Fibroblast of upper back skin (primary cell): ENCODE measurements around the gene UTP3.
"Not testable (repeated sequence)": the region's sequence is repeated elsewhere in the genome, so short reads cannot be mapped to it uniquely, and the experiment has no call there.

Experiments used
- DNase-seq: peaks from one replicate; pipeline ENCODE4 v3.0.0-alpha.2; 2013

The UTP3 gene

GRCh38 chr4:70718811-70719604 is 30.7 kb downstream of the UTP3 start:
- DNase-seq: no peak

GRCh38 chr4:70721747-70722146 is 33.4 kb downstream of the UTP3 start, which contains the start of gene RUFY3:
Gene RUFY3, plus strand, starts transcription at chr4:70721964. Its CDS starts 610 bp downstream, at chr4:70722574.
- DNase-seq: peak; percentile 94

- DNase-seq: peak; percentile 68
Observed at GRCh38 chr4:70722199-70722791, 34.0 kb downstream of the UTP3 start.

DNA sequence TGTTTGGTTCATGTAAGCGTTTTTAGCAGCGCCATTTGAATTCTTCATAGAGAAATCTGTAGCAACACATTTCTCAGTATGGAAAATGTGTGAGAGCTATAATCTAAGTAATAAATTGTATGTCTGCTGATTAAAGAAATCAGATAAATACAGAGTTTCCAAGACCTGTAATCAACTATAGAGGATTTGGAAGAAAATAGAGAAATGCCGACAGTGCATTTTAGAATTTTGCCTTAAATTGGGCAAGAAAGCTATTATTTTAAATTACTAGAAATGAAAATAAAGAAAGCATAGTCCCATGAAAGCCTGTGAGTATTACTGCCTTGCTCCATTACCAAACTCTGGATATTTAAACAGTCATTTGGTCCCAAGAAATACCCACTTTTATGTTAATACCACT is 36.1 kb downstream of the UTP3 start:
- no peak for DNase-seq

DNA sequence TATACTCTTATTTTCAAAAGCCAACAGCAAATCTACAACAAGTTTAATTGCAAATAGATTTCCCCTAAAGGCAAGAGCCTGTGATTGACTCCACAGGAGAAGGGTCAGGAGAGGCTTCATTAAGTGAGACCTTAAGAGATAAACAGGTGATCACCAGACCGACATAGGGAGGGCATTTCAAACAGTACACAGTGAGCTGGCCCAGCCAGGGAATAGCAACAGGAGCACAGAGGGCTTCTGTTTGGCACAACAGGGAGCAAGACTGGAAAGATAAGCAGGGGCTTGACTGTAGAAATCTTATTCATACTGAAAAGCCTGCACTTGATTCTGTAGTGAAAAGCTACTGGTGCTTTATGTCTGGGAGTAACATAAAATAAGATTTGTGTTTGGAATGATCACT is 37.3 kb downstream of the UTP3 start:
- no peak for DNase-seq

- not testable (repeated sequence) for DNase-seq
Observed at GRCh38 chr4:70726515-70726914, 38.2 kb downstream of the UTP3 start.

DNA sequence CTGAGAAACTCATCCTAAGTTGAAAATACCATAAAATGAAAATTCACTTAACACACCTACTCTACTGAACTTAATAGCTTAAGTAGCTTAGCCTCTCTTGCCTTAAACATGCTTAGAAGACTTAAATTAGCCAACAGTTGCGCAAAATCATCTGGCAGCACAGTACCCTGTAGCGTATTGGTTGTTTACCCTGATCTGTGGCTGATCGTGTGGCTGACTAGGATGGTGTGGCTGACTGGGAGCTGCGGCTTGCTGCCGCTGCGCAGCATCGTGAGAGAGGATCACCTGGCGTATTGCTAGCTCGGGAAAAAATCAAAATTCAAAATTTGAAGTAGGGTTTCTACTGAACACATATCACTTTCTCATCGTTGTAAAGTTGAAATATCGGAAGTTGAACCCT is 39.8 kb downstream of the UTP3 start:
- no peak for DNase-seq

DNA sequence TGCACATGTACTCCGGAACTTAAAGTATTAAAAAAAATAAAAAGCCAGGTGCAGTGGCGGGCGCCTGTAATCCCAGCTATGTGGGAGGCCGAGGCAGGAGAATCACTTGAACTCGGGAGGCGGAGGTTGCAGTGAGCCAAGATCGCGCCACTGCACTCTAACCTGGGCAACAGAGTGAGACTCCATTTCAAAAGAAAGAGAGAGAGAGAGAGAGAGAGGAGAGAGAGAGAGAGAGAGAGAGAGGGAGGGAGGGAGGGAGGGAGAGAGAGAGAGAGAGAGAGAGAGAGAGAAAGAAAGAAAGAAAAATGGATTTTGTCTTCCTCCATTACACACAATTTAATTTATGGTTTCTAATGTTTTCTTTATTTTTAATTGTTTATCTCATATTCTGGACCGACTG is 44.5 kb downstream of the UTP3 start:
- DNase-seq: not testable (repeated sequence)

- peak; percentile 30 for DNase-seq
Observed at GRCh38 chr4:70734168-70734954, 46.0 kb downstream of the UTP3 start.

GRCh38 chr4:70734971-70735370 is 46.6 kb downstream of the UTP3 start:
- DNase-seq: no peak

DNA sequence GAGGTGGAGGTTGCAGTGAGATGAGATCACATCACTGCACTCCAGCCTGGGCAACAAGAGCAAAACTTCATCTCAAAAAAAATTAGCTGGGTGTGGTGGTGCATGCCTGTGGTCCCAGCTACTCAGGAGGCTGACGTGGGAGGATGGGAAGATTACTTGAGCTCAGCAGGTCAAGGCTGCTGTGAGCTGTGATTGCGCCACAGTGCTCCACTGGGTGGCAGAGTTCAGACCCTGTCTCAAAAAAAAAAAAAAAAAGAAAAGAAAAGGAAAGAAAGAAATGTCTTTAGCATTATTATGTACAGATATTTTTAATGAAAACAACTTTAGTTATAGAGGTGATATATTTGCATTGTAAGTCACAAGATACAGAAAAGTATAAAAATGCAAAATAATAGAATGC is 47.6 kb downstream of the UTP3 start:
- DNase-seq: peak; percentile 53

- DNase-seq: no peak
Observed at GRCh38 chr4:70737006-70737405, 48.7 kb downstream of the UTP3 start.

- no peak for DNase-seq
Observed at GRCh38 chr4:70737409-70737808, 49.1 kb downstream of the UTP3 start.

DNA sequence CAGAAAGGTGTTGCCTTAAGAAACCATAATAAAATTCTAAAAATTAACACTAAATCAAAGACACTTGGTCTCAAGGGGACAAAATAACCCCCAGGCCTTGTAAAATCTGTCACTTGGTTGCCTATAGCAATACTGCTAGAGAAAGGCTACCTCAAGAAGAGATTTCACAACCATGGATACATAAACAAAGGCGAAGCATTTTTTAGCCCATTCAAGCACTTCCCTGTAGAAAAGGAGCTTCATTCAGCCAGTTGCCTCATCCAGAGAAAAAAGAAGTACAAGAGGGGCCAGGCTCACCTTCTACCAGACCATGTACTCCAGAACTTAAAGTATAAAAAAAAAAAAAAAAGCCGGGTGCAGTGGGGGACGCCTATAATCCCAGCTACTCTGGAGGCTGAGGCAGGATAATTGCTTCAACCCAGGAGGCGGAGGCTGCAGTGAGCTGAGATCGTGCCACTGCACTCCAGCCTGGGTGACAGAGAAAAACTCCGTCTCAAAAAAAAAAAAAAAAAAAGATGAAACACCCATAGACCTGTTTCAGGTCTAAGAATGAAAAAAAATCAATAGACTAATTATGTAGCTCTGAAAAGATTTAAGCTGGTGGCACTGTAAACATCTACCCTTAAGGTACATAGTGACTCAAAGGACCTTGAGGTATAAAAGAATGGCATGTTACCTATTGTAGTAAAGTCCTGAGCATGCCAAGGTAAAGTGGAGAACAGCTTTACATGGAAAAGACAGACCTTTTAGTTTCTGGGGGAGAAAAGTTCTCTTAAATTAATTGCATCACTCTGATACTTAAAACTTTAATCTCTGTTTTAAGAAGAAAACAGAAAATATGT is 51.4 kb downstream of the UTP3 start:
- no peak for DNase-seq
